MCF 10A (cell line): ENCODE data around the gene CSTF3. TPM values are rescaled to one million over a fixed set of nuclear protein-coding genes. Genes with fewer than 3 reads are reported as not detected.

Experiments used
- BruUV-seq: library from RNA; stranded (reverse); fragments of 400-500 nt; replicated peaks from 2 replicates; lab custom pipeline; 2021; lab: Mats Ljungman, UMichigan
- CTCF ChIA-PET: fragments of 300-600 bp; sonication (Branson Sonifier 250); formaldehyde crosslinking; extraction: SDS; loops from one replicate; lab custom pipeline; 2021; ENCODE audit warnings: antibody characterized with exemption, inconsistent platforms; lab: Yijun Ruan, JAX
- POLR2A ChIA-PET: fragments of 300-600, 350-650 bp; sonication (Branson Sonifier 250); formaldehyde crosslinking; extraction: SDS; loops from one replicate; lab custom pipeline; 2020; ENCODE audit warnings: antibody characterized with exemption, inconsistent platforms; lab: Yijun Ruan, JAX
- DNase-seq: peaks from one replicate; pipeline ENCODE4 v3.0.0-alpha.2; 2018; ENCODE audit not compliant: unreplicated experiment
- H3K27ac Mint-ChIP-seq: one replicate; pipeline ENCODE4 v1.8.0; 2022; ENCODE audit warnings: mild to moderate bottlenecking, low read depth, mixed read lengths; ENCODE audit not compliant: unreplicated experiment
- H3K27me3 Mint-ChIP-seq: one replicate; pipeline ENCODE4 v1.8.0; 2022; ENCODE audit warnings: mixed read lengths; ENCODE audit not compliant: insufficient read depth, unreplicated experiment
- H3K36me3 Mint-ChIP-seq: one replicate; pipeline ENCODE4 v1.8.0; 2022; ENCODE audit warnings: mild to moderate bottlenecking, moderate library complexity, mixed read lengths; ENCODE audit not compliant: insufficient read depth, unreplicated experiment
- H3K4me1 Mint-ChIP-seq: one replicate; pipeline ENCODE4 v1.8.0; 2022; ENCODE audit warnings: mixed read lengths; ENCODE audit not compliant: insufficient read depth, unreplicated experiment
- H3K4me3 Mint-ChIP-seq: one replicate; pipeline ENCODE4 v1.8.0; 2022; ENCODE audit warnings: mild to moderate bottlenecking, moderate library complexity, mixed read lengths; ENCODE audit not compliant: unreplicated experiment
- H3K9me3 Mint-ChIP-seq: one replicate; pipeline ENCODE4 v1.8.0; 2022; ENCODE audit warnings: mixed read lengths; ENCODE audit not compliant: unreplicated experiment
- CTCF ChIP-seq: fragments of 200-600 bp; IDR thresholded peaks from one replicate; pipeline ENCODE4 v1.8.0; 2022; ENCODE audit warnings: antibody characterized with exemption, mild to moderate bottlenecking; ENCODE audit not compliant: unreplicated experiment
- intact Hi-C: fragments of 100-400 bp; cut with micrococcal nuclease; formaldehyde crosslinking; loops from 2 replicates; pipeline ENCODE4 v1.14.1; 2022
- total RNA-seq: library from RNA; stranded (reverse); gene quantifications from 2 replicates; pipeline ENCODE4 v1.2.3, GENCODE V29; 2022

Gene CSTF3
- total RNA-seq, 1 experiment from 2014 or later, result 48.4 TPM

GRCh38 chr11:33040862-33041453, 120.3 kb downstream of the CSTF3 start:
- peaks cover 10% of the 10 kb centered on the region for H3K36me3 Mint-ChIP-seq
- TF ChIP-seq CTCF, result no peak
- no peaks in the 10 kb centered on the region for H3K9me3 Mint-ChIP-seq
- intact Hi-C loops, result no loop called here
- H3K27me3 Mint-ChIP-seq, result no peaks in the 10 kb centered on the region
- DNase-seq, result no peak
- no TSS peak for BruUV-seq
- peak overlapping the region; percentile 85 for H3K4me3 Mint-ChIP-seq
- ChIA-PET CTCF (interaction anchor here (11.7 kb wide), 1 partner anchor 22 kb away, joined by 103 read pairs; no protein-coding TSS in a partner anchor), POLR2A (interaction anchor here (0.7 to 2.9 kb wide), 8 partner anchors 12 to 195 kb away, joined by 3 to 44 read pairs (median 8); partner anchors contain the start of gene DEPDC7)
- H3K27ac Mint-ChIP-seq, result peak overlapping the region; percentile 97
- peaks cover 26% of the 10 kb centered on the region for H3K4me1 Mint-ChIP-seq

- TSS peak; percentile 58 for BruUV-seq
These were observed 121.0 kb downstream of the CSTF3 start for GRCh38 chr11:33040033-33040861.

GRCh38 chr11:33039274-33040032, 121.8 kb downstream of the CSTF3 start, which contains the start of gene TCP11L1:
Gene TCP11L1, plus strand, starts transcription at chr11:33039572. Its CDS starts 4,202 bp downstream, at chr11:33043774.
- no TSS peak for BruUV-seq
- CTCF ChIA-PET, result interaction anchor here (0.6 to 11.7 kb wide), 7 partner anchors 10 to 656 kb away, joined by 3 to 103 read pairs (median 3); no protein-coding TSS in a partner anchor
- Mint-ChIP-seq H3K4me3 (peak within 1 kb of the TSS; percentile 85), H3K27ac (peak within 1 kb of the TSS; percentile 97), H3K4me1 (peaks cover 16% of the 10 kb centered on the region), H3K36me3 (no peaks in the 10 kb centered on the region), H3K27me3 (no peaks in the 10 kb centered on the region), H3K9me3 (no peaks in the 10 kb centered on the region)
- peak; percentile 68 for DNase-seq
- intact Hi-C loops, result no loop called here
- POLR2A ChIA-PET, result interaction anchor here (0.6 to 2.9 kb wide), 32 partner anchors 8 to 697 kb away, joined by 3 to 44 read pairs (median 4); partner anchors contain the start of genes CD59, CSTF3, DEPDC7 and EIF3M
- TF ChIP-seq CTCF, result no peak

More at GRCh38 chr11:33040033-33040861, 121.0 kb downstream of the CSTF3 start:
- no peak for TF ChIP-seq CTCF
- H3K36me3 Mint-ChIP-seq, result peaks cover 6% of the 10 kb centered on the region
- no peak for DNase-seq
- intact Hi-C loops, result no loop called here
- no peaks in the 10 kb centered on the region for H3K27me3 Mint-ChIP-seq
- H3K9me3 Mint-ChIP-seq, result no peaks in the 10 kb centered on the region
- POLR2A ChIA-PET, result interaction anchor here (0.6 to 2.9 kb wide), 26 partner anchors 7 to 696 kb away, joined by 3 to 44 read pairs (median 4); partner anchors contain the start of genes CD59, CSTF3, DEPDC7 and EIF3M
- peaks cover 20% of the 10 kb centered on the region for H3K4me1 Mint-ChIP-seq
- peak overlapping the region; percentile 97 for H3K27ac Mint-ChIP-seq
- CTCF ChIA-PET, result interaction anchor here (0.6 to 11.7 kb wide), 4 partner anchors 16 to 655 kb away, joined by 3 to 103 read pairs (median 3); no protein-coding TSS in a partner anchor
- peak overlapping the region; percentile 85 for H3K4me3 Mint-ChIP-seq
